OCI-LY7 (cell line): Measurements from ENCODE around the gene PITPNB.

ENCODE experiments used
- CTCF ChIP-seq: fragments of 200-600 bp; sonication (generic); conservative IDR thresholded peaks from 2 replicates; pipeline ENCODE4 v1.5.1; 2014; ENCODE audit warnings: mild to moderate bottlenecking, antibody characterized with exemption, low read length, moderate library complexity, mixed read lengths
- EZH2phosphoT487 ChIP-seq: fragments of 200-600 bp; sonication (generic); IDR thresholded peaks from 2 replicates; pipeline ENCODE4 v1.6.1; 2018; ENCODE audit warnings: low read depth, borderline replicate concordance, mild to moderate bottlenecking, mixed run types, antibody characterized with exemption, low read length, moderate library complexity, mixed read lengths

- TF ChIP-seq CTCF (no peak), EZH2phosphoT487 (no peak)
These were observed 47.6 kb downstream of the PITPNB start for GRCh38 chr22:27871306-27872014.
